ENCODE data around the gene GNAQ. TPM values are rescaled to one million over a fixed set of nuclear protein-coding genes. Genes with fewer than 3 reads are reported as not detected.

GNAQ gene
- total RNA-seq, 1 experiment from 2014 or later: 28.7 TPM

GRCh38 chr9:77974434-77974833 is 57.2 kb downstream of the GNAQ start:
- peaks cover 3% of the 10 kb centered on the region; the same call in 1 of the 2 replicates for H3K79me2 ChIP-seq (ENCODE audit: insufficient read depth, low read length)
- ATAC-seq: no peak
- no peaks in the 10 kb centered on the region for H3K9me3 ChIP-seq (ENCODE audit: control insufficient read depth in 1 of 2, insufficient read depth in 1 of 2, low read depth in 1 of 2, low read length in 2 of 2)
- H3K27ac ChIP-seq (ENCODE audit: low read depth, low read length): no peak overlapping the region
- BruUV-seq (replicated peaks): no TSS peak
- POLR2A ChIA-PET: no interaction called here
- no peak overlapping the region for H3K4me2 ChIP-seq (ENCODE audit: low read length)
- DNase-seq (ENCODE audit: low read depth, low spot score): no peak
- no peaks in the 10 kb centered on the region for H3K27me3 ChIP-seq (ENCODE audit: insufficient read depth, low read length)
- TF ChIP-seq CTCF (IDR thresholded peaks at IDR 0.05 in 2 of 3, conservative IDR thresholded peaks at IDR 0.05 in 1 of 3; ENCODE audit: borderline replicate concordance in 1 of 3, insufficient read depth in 1 of 3, low read depth in 2 of 3, low read length in 2 of 3) (no peak), CEBPB (IDR thresholded peaks at IDR 0.05; ENCODE audit: low read depth) (no peak), EZH2 (IDR thresholded peaks at IDR 0.05) (no peak), ZNF274 (IDR thresholded peaks at IDR 0.05; ENCODE audit: low read depth, low read length) (no peak), MAX (IDR thresholded peaks at IDR 0.05) (no peak), JUND (IDR thresholded peaks at IDR 0.05) (no peak), ELF1 (IDR thresholded peaks at IDR 0.05; ENCODE audit: borderline replicate concordance, low read depth) (no peak), RAD21 (IDR thresholded peaks at IDR 0.05; ENCODE audit: low read depth) (no peak), SIN3A (IDR thresholded peaks at IDR 0.05; ENCODE audit: low read depth) (no peak), ZFX (IDR thresholded peaks at IDR 0.05) (no peak), YY1 (IDR thresholded peaks at IDR 0.05; ENCODE audit: extremely low read depth, insufficient replicate concordance, low read depth, low read length) (no peak), TCF7L2 (IDR thresholded peaks at IDR 0.05; ENCODE audit: borderline replicate concordance, extremely low read depth, insufficient read depth, insufficient read length) (no peak), EZH2phosphoT487 (IDR thresholded peaks at IDR 0.05; ENCODE audit: borderline replicate concordance) (no peak), ATF3 (IDR thresholded peaks at IDR 0.05) (no peak), FOSL1 (IDR thresholded peaks at IDR 0.05; ENCODE audit: low read depth) (no peak), ZBTB33 (IDR thresholded peaks at IDR 0.05; ENCODE audit: extremely low read depth, insufficient replicate concordance, low read length) (no peak), POLR2A (IDR thresholded peaks at IDR 0.05; ENCODE audit: borderline replicate concordance, extremely low read depth, insufficient read depth, insufficient read length) (no peak), SP1 (IDR thresholded peaks at IDR 0.05; ENCODE audit: low read depth) (no peak)
- TF ChIP-seq, protein P1, sequence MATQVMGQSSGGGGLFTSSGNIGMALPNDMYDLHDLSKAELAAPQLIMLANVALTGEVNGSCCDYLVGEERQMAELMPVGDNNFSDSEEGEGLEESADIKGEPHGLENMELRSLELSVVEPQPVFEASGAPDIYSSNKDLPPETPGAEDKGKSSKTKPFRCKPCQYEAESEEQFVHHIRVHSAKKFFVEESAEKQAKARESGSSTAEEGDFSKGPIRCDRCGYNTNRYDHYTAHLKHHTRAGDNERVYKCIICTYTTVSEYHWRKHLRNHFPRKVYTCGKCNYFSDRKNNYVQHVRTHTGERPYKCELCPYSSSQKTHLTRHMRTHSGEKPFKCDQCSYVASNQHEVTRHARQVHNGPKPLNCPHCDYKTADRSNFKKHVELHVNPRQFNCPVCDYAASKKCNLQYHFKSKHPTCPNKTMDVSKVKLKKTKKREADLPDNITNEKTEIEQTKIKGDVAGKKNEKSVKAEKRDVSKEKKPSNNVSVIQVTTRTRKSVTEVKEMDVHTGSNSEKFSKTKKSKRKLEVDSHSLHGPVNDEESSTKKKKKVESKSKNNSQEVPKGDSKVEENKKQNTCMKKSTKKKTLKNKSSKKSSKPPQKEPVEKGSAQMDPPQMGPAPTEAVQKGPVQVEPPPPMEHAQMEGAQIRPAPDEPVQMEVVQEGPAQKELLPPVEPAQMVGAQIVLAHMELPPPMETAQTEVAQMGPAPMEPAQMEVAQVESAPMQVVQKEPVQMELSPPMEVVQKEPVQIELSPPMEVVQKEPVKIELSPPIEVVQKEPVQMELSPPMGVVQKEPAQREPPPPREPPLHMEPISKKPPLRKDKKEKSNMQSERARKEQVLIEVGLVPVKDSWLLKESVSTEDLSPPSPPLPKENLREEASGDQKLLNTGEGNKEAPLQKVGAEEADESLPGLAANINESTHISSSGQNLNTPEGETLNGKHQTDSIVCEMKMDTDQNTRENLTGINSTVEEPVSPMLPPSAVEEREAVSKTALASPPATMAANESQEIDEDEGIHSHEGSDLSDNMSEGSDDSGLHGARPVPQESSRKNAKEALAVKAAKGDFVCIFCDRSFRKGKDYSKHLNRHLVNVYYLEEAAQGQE (IDR thresholded peaks at IDR 0.05; ENCODE audit: low read depth): no peak
- H3K4me1 ChIP-seq (ENCODE audit: control insufficient read depth in 1 of 2, insufficient read depth in 2 of 2, low read length in 2 of 2): no peaks in the 10 kb centered on the region; a peak in 1 of 4 replicates
- no peak overlapping the region for H2AFZ ChIP-seq (ENCODE audit: low read depth, low read length, poor library complexity, severe bottlenecking)
- no peaks in the 10 kb centered on the region for H3K36me3 ChIP-seq (ENCODE audit: control insufficient read depth in 1 of 2, insufficient read depth in 2 of 2, low read length in 2 of 2)
- CTCF ChIA-PET: interaction anchor here (1.7 kb wide), 1 partner anchor 147 kb away, joined by 8 read pairs; no protein-coding TSS in a partner anchor
- intact Hi-C loops (cut with micrococcal nuclease): loop anchor here (10.0 kb wide), 1 partner anchor 390 kb away; no protein-coding TSS in a partner anchor
- no peak overlapping the region for H3K9ac ChIP-seq (ENCODE audit: low read length)
- H3K9me2 ChIP-seq (ENCODE audit: insufficient read depth): no peaks in the 10 kb centered on the region
- RAD21 ChIA-PET (ENCODE audit: low non-redundant PET in 1 of 2, low total read pairs in 2 of 2, uncharacterized antibody in 2 of 2, unreplicated experiment in 2 of 2): no interaction called here
- no peak overlapping the region for H3K4me3 ChIP-seq (replicated peaks in 1 of 2; ENCODE audit: low read depth in 1 of 2, low read length in 2 of 2)
- no peaks in the 10 kb centered on the region for H4K20me1 ChIP-seq (ENCODE audit: insufficient read depth)
